DND-41 (cell line): ENCODE results near the gene CTNNA1.
"Not testable (repeated sequence)": the region's sequence is repeated elsewhere in the genome, so short reads cannot be mapped to it uniquely, and the experiment has no call there.

Experiments
- ATAC-seq: fragments of 200-7000 bp; cut with Tn5 transposase; 3 replicates; pipeline ENCODE4 v1.9.1; 2021; ENCODE audit warnings: low read depth; ENCODE audit not compliant: insufficient read depth
- DNase-seq: peaks from one replicate; pipeline ENCODE4 v3.0.0-alpha.2; 2020
- H2AFZ ChIP-seq: 2 replicates; pipeline ENCODE4 v1.6.0; 2012; ENCODE audit warnings: low read depth, low read length
- H3K27ac ChIP-seq: 2 replicates; pipeline ENCODE4 v1.5.1; 2012; ENCODE audit warnings: low read length, inconsistent platforms
- H3K27me3 ChIP-seq: fragments of 200-600 bp; sonication (generic); 2 replicates; pipeline ENCODE4 v1.6.0; 2012; ENCODE audit warnings: low read length, mild to moderate bottlenecking, inconsistent platforms; ENCODE audit not compliant: insufficient read depth, poor library complexity
- H3K36me3 ChIP-seq: 2 replicates; pipeline ENCODE4 v1.5.1; 2012; ENCODE audit warnings: low read length, inconsistent platforms; ENCODE audit not compliant: insufficient read depth
- H3K4me1 ChIP-seq: 2 replicates; pipeline ENCODE4 v1.5.1; 2012; ENCODE audit warnings: mild to moderate bottlenecking, low read length; ENCODE audit not compliant: insufficient read depth
- H3K4me2 ChIP-seq: 2 replicates; pipeline ENCODE4 v1.6.0; 2012; ENCODE audit warnings: mild to moderate bottlenecking, moderate library complexity, low read length, inconsistent platforms; ENCODE audit not compliant: insufficient read depth
- H3K4me3 ChIP-seq, 2 experiments: fragments of 200-600 bp in 1 of 2; shearing (Covaris generic) in 1 of 2; 2 replicates each; pipeline ENCODE4 v1.5.1; 2012 to 2016; ENCODE audit warnings: inconsistent platforms in 2 of 2, low read length in 2 of 2, mild to moderate bottlenecking in 2 of 2, low read depth in 1 of 2, moderate library complexity in 1 of 2
- H3K79me2 ChIP-seq: 2 replicates; pipeline ENCODE4 v1.6.0; 2012; ENCODE audit warnings: low read length, inconsistent platforms; ENCODE audit not compliant: insufficient read depth
- H3K9ac ChIP-seq: 2 replicates; pipeline ENCODE4 v1.6.0; 2012; ENCODE audit warnings: low read depth, mild to moderate bottlenecking, inconsistent platforms, low read length, moderate library complexity
- H3K9me3 ChIP-seq: 2 replicates; pipeline ENCODE4 v1.5.1; 2012; ENCODE audit warnings: low read length, moderate library complexity, mild to moderate bottlenecking, inconsistent platforms; ENCODE audit not compliant: insufficient read depth, severe bottlenecking
- H4K20me1 ChIP-seq: 2 replicates; pipeline ENCODE4 v1.6.0; 2012; ENCODE audit warnings: low read length; ENCODE audit not compliant: insufficient read depth
- CTCF ChIP-seq: IDR thresholded peaks from 2 replicates; pipeline ENCODE4 v1.5.1; 2012; ENCODE audit warnings: borderline replicate concordance, low read length, moderate library complexity, mild to moderate bottlenecking; ENCODE audit not compliant: poor library complexity, severe bottlenecking; ENCODE audit errors: extremely low read depth
- EZH2 ChIP-seq: IDR thresholded peaks from 3 replicates; pipeline ENCODE4 v1.6.1; 2012; ENCODE audit warnings: borderline replicate concordance, low read depth, mild to moderate bottlenecking, moderate library complexity, low read length, inconsistent platforms; ENCODE audit not compliant: severe bottlenecking

CTNNA1 gene

GRCh38 chr5:138755084-138755748, 2.0 kb downstream of the CTNNA1 start:
- Histone ChIP-seq H3K4me2 (no peak overlapping the region), H3K36me3 (no peaks in the 10 kb centered on the region), H2AFZ (no peak overlapping the region), H3K9ac (no peak overlapping the region), H3K9me3 (no peaks in the 10 kb centered on the region), H3K27me3 (no peaks in the 10 kb centered on the region), H3K27ac (no peak overlapping the region), H3K79me2 (no peaks in the 10 kb centered on the region), H3K4me1 (no peaks in the 10 kb centered on the region), H4K20me1 (no peaks in the 10 kb centered on the region), H3K4me3 (no peak overlapping the region)
- ATAC-seq, result no peak
- no peak for DNase-seq
- TF ChIP-seq CTCF (no peak), EZH2 (no peak)

GRCh38 chr5:138757061-138757776, 4.0 kb downstream of the CTNNA1 start:
- Histone ChIP-seq H3K79me2 (no peaks in the 10 kb centered on the region), H3K4me2 (no peak overlapping the region), H3K4me3 (no peak overlapping the region), H3K9ac (no peak overlapping the region), H3K36me3 (no peaks in the 10 kb centered on the region), H3K27ac (no peak overlapping the region), H3K9me3 (no peaks in the 10 kb centered on the region), H3K4me1 (peaks cover 20% of the 10 kb centered on the region), H2AFZ (no peak overlapping the region), H4K20me1 (no peaks in the 10 kb centered on the region), H3K27me3 (no peaks in the 10 kb centered on the region)
- ATAC-seq (no peak), DNase-seq (no peak)
- no peak for TF ChIP-seq CTCF
- TF ChIP-seq EZH2, result no peak

GRCh38 chr5:138760448-138761110, 7.4 kb downstream of the CTNNA1 start:
- DNase-seq, result no peak
- Histone ChIP-seq H3K4me3 (no peak overlapping the region), H3K9me3 (no peaks in the 10 kb centered on the region), H3K36me3 (no peaks in the 10 kb centered on the region), H4K20me1 (no peaks in the 10 kb centered on the region), H3K4me1 (peaks cover 20% of the 10 kb centered on the region), H3K4me2 (no peak overlapping the region), H2AFZ (no peak overlapping the region), H3K79me2 (no peaks in the 10 kb centered on the region), H3K9ac (no peak overlapping the region), H3K27me3 (no peaks in the 10 kb centered on the region), H3K27ac (peak overlapping the region; percentile 38; the same call in 1 of the 2 replicates)
- peak; percentile 33; the same call in 1 of the 3 replicates for ATAC-seq
- TF ChIP-seq CTCF (no peak), EZH2 (no peak)

- H4K20me1 ChIP-seq, H3K9ac ChIP-seq, H3K27me3 ChIP-seq, H2AFZ ChIP-seq, H3K79me2 ChIP-seq, H3K9me3 ChIP-seq, H3K36me3 ChIP-seq, H3K4me3 ChIP-seq, H3K4me2 ChIP-seq: not testable (repeated sequence)
- peak overlapping the region; percentile 38; the same call in 1 of the 2 replicates for H3K27ac ChIP-seq
- peaks cover 20% of the 10 kb centered on the region for H3K4me1 ChIP-seq
- ATAC-seq (peak; percentile 85), DNase-seq (peak; percentile 58)
These were observed 7.9 kb downstream of the CTNNA1 start for GRCh38 chr5:138761115-138761514.

- H4K20me1 ChIP-seq, ATAC-seq: not testable (repeated sequence)
These were observed 8.4 kb downstream of the CTNNA1 start for GRCh38 chr5:138761670-138762069.

More at GRCh38 chr5:138761670-138762069, 8.4 kb downstream of the CTNNA1 start:
- DNase-seq, H3K27ac ChIP-seq, H2AFZ ChIP-seq, H3K4me3 ChIP-seq, H3K36me3 ChIP-seq, H3K4me2 ChIP-seq, H3K79me2 ChIP-seq, H3K27me3 ChIP-seq, H3K9me3 ChIP-seq, H3K9ac ChIP-seq: not testable (repeated sequence)
- peaks cover 20% of the 10 kb centered on the region for H3K4me1 ChIP-seq
